ENCODE data around the gene C16orf78.

- TF ChIP-seq ZNF274 (IDR thresholded peaks at IDR 0.05; ENCODE audit: low read depth, low read length): no peak
- TF ChIP-seq YY1 (IDR thresholded peaks at IDR 0.05; ENCODE audit: insufficient read depth, insufficient read length): no peak
- no peak for TF ChIP-seq SUZ12 (IDR thresholded peaks at IDR 0.05; ENCODE audit: extremely low read depth, insufficient read depth, insufficient read length)
These were observed 6.9 kb upstream of the C16orf78 start for GRCh38 chr16:49366669-49367068.

Data from NT2/D1 (cell line).